Hair follicle dermal papilla cell (primary cell): Measurements from ENCODE around the gene ZCCHC8. TPM values are rescaled to one million over a fixed set of nuclear protein-coding genes. Genes with fewer than 3 reads are reported as not detected.

Experiments
- small RNA-seq: library from RNA; depleted of rRNA; stranded (forward); fragments of <200 nt; gene quantifications from one replicate; pipeline ENCODE3, GENCODE V24; 2012
- total RNA-seq: library from RNA; depleted of rRNA; stranded (reverse); fragments of >200 nt; gene quantifications from 2 replicates; pipeline ENCODE4 v1.2.3, GENCODE V29; 2012

Gene ZCCHC8
- 13.1 and 16.6 TPM in 2 replicates for total RNA-seq

DNA sequence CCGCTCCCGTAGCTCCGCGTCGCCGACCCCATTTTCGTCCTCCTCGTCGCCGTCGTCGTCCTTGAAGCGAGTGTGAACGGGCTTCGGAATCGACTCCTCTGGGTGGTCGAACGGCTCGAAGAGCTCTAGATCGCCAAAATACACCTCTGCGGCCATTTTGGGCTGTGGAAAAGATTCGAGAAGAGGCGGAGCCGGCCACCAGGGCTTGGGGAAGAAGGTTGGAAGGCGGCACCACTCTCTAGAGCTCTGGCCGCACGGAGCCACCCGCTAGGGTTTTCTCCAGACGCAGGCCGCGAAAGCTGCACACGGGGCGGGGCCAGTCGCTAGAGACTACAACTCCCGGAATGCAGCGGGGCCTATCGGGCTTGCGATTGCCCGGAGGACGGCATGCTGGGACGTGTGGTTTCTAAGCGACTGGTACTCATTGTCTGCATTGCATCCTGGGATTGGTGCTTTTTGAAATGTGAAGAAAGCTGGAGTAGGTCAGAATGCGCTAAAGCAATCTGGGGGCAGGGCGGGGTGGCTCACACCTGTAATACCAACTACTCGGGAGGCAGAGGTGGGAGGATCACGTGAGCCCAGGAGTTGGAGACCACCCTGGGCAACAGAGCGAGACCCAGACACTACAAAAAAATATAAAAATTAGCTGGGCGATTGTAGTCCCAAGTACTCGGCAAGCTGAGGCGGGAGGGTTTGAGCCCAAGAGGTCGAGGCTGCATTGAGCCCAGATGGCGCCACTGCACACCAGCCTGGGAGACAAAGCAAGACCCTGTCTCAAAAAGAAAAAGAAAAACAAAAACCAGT, at the start of gene ZCCHC8:
Gene ZCCHC8, minus strand, starts transcription at position 248 of the 804 bp plus-strand sequence. Its CDS starts 92 bp downstream, at position 156.

DNA sequence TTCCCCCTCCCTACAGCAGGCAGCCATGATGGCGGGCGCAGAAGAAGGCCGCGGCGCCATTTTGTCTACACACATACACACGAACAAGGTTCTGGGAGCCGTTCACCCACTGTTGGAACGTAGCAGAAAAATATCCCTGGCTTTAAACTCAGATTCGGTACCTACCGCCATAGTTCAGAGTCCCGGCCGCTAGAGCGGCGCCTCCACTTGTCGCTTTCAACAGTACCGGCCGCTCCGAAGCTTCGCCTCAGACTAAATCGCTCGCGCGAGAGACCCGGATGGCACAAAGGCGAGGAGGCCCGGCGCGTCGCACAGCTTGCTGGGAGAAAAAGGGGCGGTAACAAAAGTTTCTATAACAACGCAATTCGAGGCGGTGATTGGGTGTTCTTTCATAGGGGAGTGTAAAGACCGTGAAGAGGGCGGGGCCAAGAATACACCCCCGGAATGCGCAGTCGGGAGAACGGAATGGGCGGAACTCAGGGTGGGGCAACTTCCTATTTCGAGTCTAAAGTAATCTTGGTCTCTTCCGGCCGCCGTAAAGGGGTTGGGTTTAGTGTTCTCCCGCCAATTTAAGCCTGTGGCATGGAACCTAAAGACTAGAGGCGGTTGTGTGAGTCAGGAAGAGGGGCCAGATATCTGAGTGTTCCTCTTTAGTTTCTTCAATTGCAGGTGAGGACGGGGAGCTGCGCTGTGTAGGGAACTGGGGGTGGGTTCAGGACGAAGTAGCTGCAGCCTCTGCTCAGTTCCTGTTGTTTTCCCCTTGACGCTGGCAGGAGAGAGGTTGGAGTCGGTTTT, 26.1 kb upstream of the ZCCHC8 start, which contains the start of the genes KNTC1 and RSRC2:
Gene KNTC1, plus strand, starts transcription at position 567 of the 795 bp plus-strand sequence. CDS start 2,815 bp downstream, outside the sequence.
Gene RSRC2, minus strand, starts transcription at position 254 of the 795 bp plus-strand sequence. Its CDS starts 83 bp downstream, at position 171.

DNA sequence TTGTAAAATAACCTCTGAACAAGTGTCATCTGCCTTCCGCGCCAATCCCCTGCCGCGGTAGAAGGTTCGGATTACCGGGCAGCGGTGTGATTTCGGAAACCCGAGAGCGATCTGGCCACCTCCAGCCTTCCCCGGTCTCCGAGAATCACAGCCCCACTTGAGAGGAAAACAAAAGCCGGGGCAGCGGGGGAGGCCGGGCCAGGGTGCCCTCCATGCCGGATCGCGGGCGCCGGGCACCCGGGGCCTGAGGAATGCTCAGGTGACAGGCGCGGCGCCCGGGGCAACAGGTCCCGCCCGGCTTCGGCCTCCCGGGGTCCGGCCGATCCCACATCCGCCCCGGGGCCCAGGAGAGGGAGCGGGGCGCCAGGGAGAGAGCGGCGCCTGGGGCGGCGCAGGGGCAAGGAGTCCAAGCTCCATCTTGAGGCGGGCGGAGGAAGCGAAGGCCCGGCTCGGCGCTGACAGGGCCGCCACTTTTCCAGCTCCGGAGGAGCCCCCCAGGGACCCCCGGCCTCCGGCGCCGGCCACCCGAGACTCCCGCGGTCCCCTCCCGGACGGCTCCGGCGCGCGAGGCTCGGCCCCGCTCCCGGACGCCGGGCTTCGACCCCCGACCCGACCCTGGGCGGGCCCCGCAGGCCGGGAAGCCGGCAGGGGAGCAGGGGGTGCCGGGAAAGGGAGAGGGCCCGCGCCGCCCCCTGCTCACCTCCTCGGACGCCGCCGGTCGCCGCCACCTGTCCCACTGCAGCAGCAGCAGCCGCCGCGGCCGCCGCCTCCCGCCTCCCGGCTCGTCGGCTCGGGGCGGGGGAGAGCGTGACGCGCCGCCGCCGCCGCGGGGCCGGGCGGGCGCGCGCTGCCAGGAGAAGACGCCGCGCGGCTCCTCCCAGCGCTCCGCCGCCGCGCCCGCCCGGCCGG, 78.7 kb downstream of the ZCCHC8 start, which contains the start of gene CLIP1:
Gene CLIP1, minus strand, starts transcription at position 849 of the 909 bp plus-strand sequence. CDS start 42,217 bp downstream, outside the sequence.

Small RNAs within 50 kb of the gene (small RNA-seq; reads per million reads assigned to genes)
- not detected for gene RF00411

Other genes starting within 250 kb of the ZCCHC8 start
- 20.4 and 24.7 TPM in 2 replicates for gene VPS33A, start 234.4 kb downstream of the ZCCHC8 start, total RNA-seq
- 66.5 and 71.7 TPM in 2 replicates for gene CLIP1, start 78.3 kb downstream of the ZCCHC8 start, total RNA-seq
- 28.8 and 38.3 TPM in 2 replicates for gene RSRC2, start 26.0 kb upstream of the ZCCHC8 start, total RNA-seq
- gene KNTC1, start 26.3 kb upstream of the ZCCHC8 start, total RNA-seq: 7.3 and 10.5 TPM in 2 replicates
- gene HCAR2, start 202.4 kb upstream of the ZCCHC8 start, total RNA-seq: not detected in 2 replicates
- not detected in 2 replicates for gene HCAR3, start 215.9 kb upstream of the ZCCHC8 start, total RNA-seq
- gene HCAR1, start 229.9 kb upstream of the ZCCHC8 start, total RNA-seq: under 0.01 and 0.16 TPM in 2 replicates